Small intestine (tissue), 7 donors: ENCODE measurements around the gene TRMO. TPM values are rescaled to one million over a fixed set of nuclear protein-coding genes. Genes with fewer than 3 reads are reported as not detected.

ENCODE experiments used
- DNase-seq, 2 donors: peaks; one replicate each; pipeline versions ENCODE4 v3.0.0 to v3.0.0-alpha.2; 2013
- FAIRE-seq: peaks from 2 replicates; lab custom pipeline; 2012; peaks lifted over from hg19 to GRCh38; lab: Jason Lieb, UNC
- H3K27ac ChIP-seq, 3 donors: one replicate each; pipeline ENCODE4 v1.5.1; 2013; ENCODE audit warnings: low read length in 2 of 3, mild to moderate bottlenecking in 2 of 3, control low read depth in 1 of 3, inconsistent platforms in 1 of 3, low read depth in 1 of 3, moderate library complexity in 1 of 3
- H3K27me3 ChIP-seq, 3 donors: one replicate each; pipeline ENCODE4 v1.6.1; 2013; ENCODE audit warnings: low read length in 3 of 3, inconsistent platforms in 1 of 3; ENCODE audit not compliant: control insufficient read depth in 3 of 3, insufficient read depth in 3 of 3
- H3K36me3 ChIP-seq, 3 donors: one replicate each; pipeline ENCODE4 v1.6.1; 2013; ENCODE audit warnings: low read length in 3 of 3, inconsistent platforms in 1 of 3, low read depth in 1 of 3, mild to moderate bottlenecking in 1 of 3, moderate library complexity in 1 of 3; ENCODE audit not compliant: control insufficient read depth in 3 of 3, insufficient read depth in 2 of 3
- H3K4me1 ChIP-seq, 3 donors: one replicate each; pipeline ENCODE4 v1.6.1; 2013; ENCODE audit warnings: low read length in 2 of 3, inconsistent platforms in 1 of 3, low read depth in 1 of 3, mild to moderate bottlenecking in 1 of 3, moderate library complexity in 1 of 3; ENCODE audit not compliant: control insufficient read depth in 3 of 3, insufficient read depth in 2 of 3
- H3K4me3 ChIP-seq, 3 donors: one replicate each; pipeline ENCODE4 v1.5.1; 2013; ENCODE audit warnings: low read length in 3 of 3, control low read depth in 1 of 3, inconsistent platforms in 1 of 3, low read depth in 1 of 3, mild to moderate bottlenecking in 1 of 3, moderate library complexity in 1 of 3
- H3K9me3 ChIP-seq, 2 donors: one replicate each; pipeline ENCODE4 v1.6.1; 2013; ENCODE audit warnings: low read depth in 1 of 2, low read length in 1 of 2; ENCODE audit not compliant: control insufficient read depth in 2 of 2, insufficient read depth in 1 of 2
- WGBS, 3 donors: extraction: QIAGEN DNeasy Blood & Tissue Kit; methylation state at CpG; one replicate each; pipeline ENCODE4 v1.1.7; 2013; 5-methylcytosine and 5-hydroxymethylcytosine counted together
- polyA plus RNA-seq, 4 donors: library from polyadenylated mRNA; stranded (reverse) in 3 of 4; unstranded in 1 of 4; fragments of 200-250 nt in 3 of 4; fragments of 120-200 nt in 1 of 4; gene quantifications; one replicate each; pipeline versions ENCODE4 v1.2.1 to v1.2.3, GENCODE V29; 2013
- donor health status: healthy with polysubstance abuse.
- donor health status: control.
- donor health status: control.
- donor health status: Bipolar disorder and iron deficiency.
- donor health status: healthy.

TRMO gene
- polyA plus RNA-seq, 4 donors = 6.2 to 21.7 (median 10.0) TPM

- 85 to 95% (median 90%) methylated on average over 3 of the region's 3 CpGs for WGBS, 3 donors
- Histone ChIP-seq H3K27me3 (peaks cover 0 to 10% (median 0%) of the 10 kb centered on the region in 3 donors), H3K4me3 (no peak overlapping the region), H3K9me3 (no peaks in the 10 kb centered on the region), H3K27ac (no peak overlapping the region), H3K36me3 (no peaks in the 10 kb centered on the region), H3K4me1 (no peaks in the 10 kb centered on the region)
- FAIRE-seq (no peak), DNase-seq (no peak)
Observed at GRCh38 chr9:97873425-97873824, 48.9 kb downstream of the TRMO start.

GRCh38 chr9:97868859-97869258 is 53.4 kb downstream of the TRMO start:
- 73 to 85% (median 79%) methylated on average over 3 of the region's 3 CpGs for WGBS, 3 donors
- no peak for FAIRE-seq
- no peak for DNase-seq
- Histone ChIP-seq H3K27me3 (peaks cover 0 to 19% (median 0%) of the 10 kb centered on the region in 3 donors), H3K4me3 (no peak overlapping the region), H3K4me1 (no peaks in the 10 kb centered on the region), H3K9me3 (peaks cover 0 to 6% of the 10 kb centered on the region in 2 donors), H3K36me3 (no peaks in the 10 kb centered on the region), H3K27ac (no peak overlapping the region)

GRCh38 chr9:97866848-97867247 is 55.5 kb downstream of the TRMO start:
- DNase-seq (no peak), FAIRE-seq (no peak)
- no peaks in the 10 kb centered on the region for H3K4me1 ChIP-seq
- H3K27ac ChIP-seq = no peak overlapping the region
- H3K27me3 ChIP-seq = peaks cover 0 to 34% (median 6%) of the 10 kb centered on the region in 3 donors
- no peaks in the 10 kb centered on the region for H3K36me3 ChIP-seq
- peaks cover 0 to 6% of the 10 kb centered on the region in 2 donors for H3K9me3 ChIP-seq
- no peak overlapping the region for H3K4me3 ChIP-seq

- DNase-seq (no peak), FAIRE-seq (no peak)
- Histone ChIP-seq H3K4me3 (no peak overlapping the region), H3K9me3 (peaks cover 0 to 6% of the 10 kb centered on the region in 2 donors), H3K27ac (no peak overlapping the region), H3K36me3 (no peaks in the 10 kb centered on the region), H3K4me1 (no peaks in the 10 kb centered on the region), H3K27me3 (peaks cover 0 to 37% (median 6%) of the 10 kb centered on the region in 3 donors)
- 94 to 100% (median 95%) methylated on average over 1 of the region's 1 CpG for WGBS, 3 donors
Observed at GRCh38 chr9:97866300-97866699, 56.0 kb downstream of the TRMO start.

- no peak for FAIRE-seq
Observed at GRCh38 chr9:97864396-97864795, 57.9 kb downstream of the TRMO start.

GRCh38 chr9:97863314-97863713 is 59.0 kb downstream of the TRMO start:
- peaks cover 0 to 58% (median 29%) of the 10 kb centered on the region in 3 donors for H3K27me3 ChIP-seq
- DNase-seq (no peak), FAIRE-seq (no peak)
- H3K9me3 ChIP-seq = peaks cover 0 to 6% of the 10 kb centered on the region in 2 donors
- H3K27ac ChIP-seq = no peak overlapping the region
- WGBS, 3 donors = 70 to 82% (median 73%) methylated on average over 7 of the region's 7 CpGs
- no peaks in the 10 kb centered on the region for H3K4me1 ChIP-seq
- no peak overlapping the region for H3K4me3 ChIP-seq
- H3K36me3 ChIP-seq = no peaks in the 10 kb centered on the region

More at GRCh38 chr9:97864396-97864795, 57.9 kb downstream of the TRMO start:
- Histone ChIP-seq H3K27ac (no peak overlapping the region), H3K36me3 (no peaks in the 10 kb centered on the region), H3K9me3 (peaks cover 0 to 6% of the 10 kb centered on the region in 2 donors), H3K27me3 (peaks cover 0 to 50% (median 21%) of the 10 kb centered on the region in 3 donors), H3K4me1 (no peaks in the 10 kb centered on the region), H3K4me3 (no peak overlapping the region)
- WGBS, 3 donors = 71 to 81% (median 75%) methylated on average over 1 of the region's 1 CpG
- no peak for DNase-seq

- peaks cover 0 to 5% of the 10 kb centered on the region in 2 donors for H3K9me3 ChIP-seq
- H3K27me3 ChIP-seq = peaks cover 0 to 80% (median 43%) of the 10 kb centered on the region in 3 donors
- peaks cover 0 to 6% (median 0%) of the 10 kb centered on the region in 3 donors for H3K4me1 ChIP-seq
- DNase-seq (no peak), FAIRE-seq (no peak)
- no peak overlapping the region for H3K4me3 ChIP-seq
- 78 to 86% (median 83%) methylated on average over 5 of the region's 5 CpGs for WGBS, 3 donors
- no peak overlapping the region for H3K27ac ChIP-seq
- no peaks in the 10 kb centered on the region for H3K36me3 ChIP-seq
Observed at GRCh38 chr9:97861148-97861475, 61.2 kb downstream of the TRMO start.

- Histone ChIP-seq H3K4me1 (peaks cover 0 to 6% (median 0%) of the 10 kb centered on the region in 3 donors), H3K27ac (no peak overlapping the region), H3K36me3 (no peaks in the 10 kb centered on the region), H3K4me3 (no peak overlapping the region), H3K9me3 (peaks cover 0 to 5% of the 10 kb centered on the region in 2 donors), H3K27me3 (peaks cover 0 to 85% (median 48%) of the 10 kb centered on the region in 3 donors)
- WGBS, 3 donors = 40 to 47% (median 46%) methylated on average over 10 of the region's 10 CpGs
- DNase-seq (no peak), FAIRE-seq (no peak)
Observed at GRCh38 chr9:97860451-97861147, 61.7 kb downstream of the TRMO start.
